HepG2 (cell line): Measurements from ENCODE around the gene LDHAL6B. TPM values are rescaled to one million over a fixed set of nuclear protein-coding genes. Genes with fewer than 3 reads are reported as not detected.

Source experiments
- ATAC-seq: fragments of 200-7000 bp; cut with Tn5 transposase; 3 replicates; pipeline ENCODE4 v1.9.1; 2020; ENCODE audit warnings: mild to moderate bottlenecking, moderate library complexity
- BruUV-seq: library from RNA; stranded (reverse); fragments of 400-500 nt; replicated peaks from 2 replicates; lab custom pipeline; 2021; lab: Mats Ljungman, UMichigan
- CTCF ChIA-PET: fragments of 300-600 bp; formaldehyde crosslinking; extraction: SDS; loops from one replicate; lab custom pipeline; 2021; ENCODE audit warnings: low total read pairs, inconsistent platforms, low intra/inter-chr PET ratio; lab: Yijun Ruan, JAX
- POLR2A ChIA-PET: fragments of 350-600 bp; sonication (Branson Sonifier 250); formaldehyde crosslinking; loops from one replicate; lab custom pipeline; 2020; ENCODE audit warnings: antibody characterized with exemption, inconsistent platforms; lab: Yijun Ruan, JAX
- DNase-seq: peaks from one replicate; pipeline ENCODE4 v3.0.0-alpha.2; 2015; ENCODE audit warnings: low spot score
- FAIRE-seq: peaks from 3 replicates; lab custom pipeline; 2011; peaks lifted over from hg19 to GRCh38; lab: Jason Lieb, UNC
- H2AFZ ChIP-seq: one replicate; pipeline ENCODE4 v1.6.1; 2011; ENCODE audit warnings: low read length, inconsistent platforms
- H3K27ac ChIP-seq: fragments of 300-600 bp; 3 replicates; pipeline ENCODE4 v1.8.0; 2011; ENCODE audit warnings: mixed run types, mild to moderate bottlenecking, mixed read lengths, low read length, inconsistent platforms; ENCODE audit not compliant: insufficient read depth; ENCODE audit errors: extremely low read length
- H3K27me3 ChIP-seq, 2 experiments: fragments of 200-600 bp in 1 of 2; 2 replicates in 1 of 2; 3 replicates in 1 of 2; pipeline versions ENCODE4 v1.6.0 to v1.8.0; 2011; ENCODE audit warnings: low read length in 2 of 2, mild to moderate bottlenecking in 2 of 2, moderate library complexity in 2 of 2, inconsistent platforms in 1 of 2; ENCODE audit not compliant: insufficient read depth in 2 of 2, control insufficient read depth in 1 of 2
- H3K36me3 ChIP-seq, 2 experiments: fragments of 200-600 bp in 1 of 2; replicated peaks in 1 of 2; 2 replicates in 1 of 2; 3 replicates in 1 of 2; pipeline versions ENCODE4 v1.5.1 to v1.8.0; 2011; ENCODE audit warnings: low read length in 2 of 2, inconsistent platforms in 1 of 2; ENCODE audit not compliant: insufficient read depth in 2 of 2, control insufficient read depth in 1 of 2
- H3K4me1 ChIP-seq: 2 replicates; pipeline ENCODE4 v1.5.1; 2012; ENCODE audit warnings: low read length, inconsistent platforms; ENCODE audit not compliant: insufficient read depth
- H3K4me2 ChIP-seq: 2 replicates; pipeline ENCODE4 v1.6.0; 2011; ENCODE audit warnings: low read depth, low read length, inconsistent platforms
- H3K4me3 ChIP-seq, 3 experiments: fragments of 200-600 bp in 1 of 3; sonication (generic), shearing (Covaris generic) in 1 of 3; replicated peaks in 1 of 3; 2 replicates each; pipeline ENCODE4 v1.5.1; 2011 to 2016; ENCODE audit warnings: low read length in 3 of 3, inconsistent platforms in 2 of 3, low read depth in 2 of 3, mild to moderate bottlenecking in 2 of 3, control low read depth in 1 of 3, mixed read lengths in 1 of 3; ENCODE audit not compliant: insufficient read depth in 1 of 3
- H3K79me2 ChIP-seq: one replicate; pipeline ENCODE4 v1.6.1; 2011; ENCODE audit warnings: low read length, inconsistent platforms; ENCODE audit not compliant: insufficient read depth
- H3K9ac ChIP-seq: 2 replicates; pipeline ENCODE4 v1.6.0; 2011; ENCODE audit warnings: mild to moderate bottlenecking, low read depth, low read length, inconsistent platforms; ENCODE audit not compliant: insufficient read depth
- H3K9me3 ChIP-seq: 2 replicates; pipeline ENCODE4 v1.5.1; 2012; ENCODE audit warnings: mild to moderate bottlenecking, low read length
- H4K20me1 ChIP-seq: 2 replicates; pipeline ENCODE4 v1.6.0; 2011; ENCODE audit warnings: inconsistent platforms, mild to moderate bottlenecking, low read length, moderate library complexity; ENCODE audit not compliant: insufficient read depth
- NFIC ChIP-seq: IDR thresholded peaks from 2 replicates; pipeline ENCODE4 v1.6.1; 2012; ENCODE audit warnings: mild to moderate bottlenecking, low read length, inconsistent platforms
- RBFOX2 ChIP-seq: fragments of 200-400 bp; formaldehyde crosslinking; IDR thresholded peaks from 2 replicates; pipeline ENCODE4 v1.6.1; 2017; ENCODE audit warnings: low read depth, mild to moderate bottlenecking, low read length
- RBM22 ChIP-seq: fragments of 200-400 bp; formaldehyde crosslinking; optimal IDR thresholded peaks from 2 replicates; pipeline ENCODE3; 2017; ENCODE audit warnings: mild to moderate bottlenecking, low read length, moderate library complexity
- SALL2 ChIP-seq: sonication (generic); formaldehyde crosslinking; IDR thresholded peaks from 2 replicates; pipeline ENCODE4 v1.8.1; 2023; ENCODE audit warnings: mild to moderate bottlenecking, missing genetic modification reagents, inconsistent platforms
- TSC22D2 ChIP-seq: sonication (generic); formaldehyde crosslinking; IDR thresholded peaks from 2 replicates; pipeline ENCODE4 v1.5.1; 2020; ENCODE audit warnings: missing genetic modification reagents, mild to moderate bottlenecking, borderline replicate concordance
- ZNF496 ChIP-seq: sonication (generic); formaldehyde crosslinking; IDR thresholded peaks from 2 replicates; pipeline ENCODE4 v1.8.1; 2023; ENCODE audit warnings: mild to moderate bottlenecking, moderate library complexity, missing genetic modification reagents; ENCODE audit not compliant: insufficient replicate concordance
- ZNF549 ChIP-seq: sonication (generic); formaldehyde crosslinking; IDR thresholded peaks from 2 replicates; pipeline ENCODE4 v1.5.0; 2020; ENCODE audit warnings: missing genetic modification reagents
- ZNF567 ChIP-seq: sonication (generic); formaldehyde crosslinking; IDR thresholded peaks from 2 replicates; pipeline ENCODE4 v1.8.1; 2023; ENCODE audit warnings: mild to moderate bottlenecking, missing genetic modification reagents, borderline replicate concordance
- ZNF629 ChIP-seq: sonication (generic); formaldehyde crosslinking; conservative IDR thresholded peaks from 2 replicates; pipeline ENCODE4 v1.5.0; 2020; ENCODE audit warnings: missing genetic modification reagents
- ZNF841 ChIP-seq: sonication (generic); formaldehyde crosslinking; IDR thresholded peaks from 2 replicates; pipeline ENCODE4 v1.8.1; 2023; ENCODE audit warnings: missing genetic modification reagents, borderline replicate concordance
- ZSCAN25 ChIP-seq: sonication (generic); formaldehyde crosslinking; IDR thresholded peaks from 2 replicates; pipeline ENCODE4 v1.8.0; 2022; ENCODE audit warnings: mild to moderate bottlenecking, missing genetic modification reagents
- WGBS: methylation state at CpG from one replicate; pipeline ENCODE4 v1.1.6; 2017; ENCODE audit warnings: low lambda C conversion rate; 5-methylcytosine and 5-hydroxymethylcytosine counted together
- in situ Hi-C: cut with HindIII; loops from 2 replicates; pipeline ENCODE4 v1.10.0; 2017; ENCODE audit warnings: low pct_unique_long_range_greater_than_20kb; ENCODE audit not compliant: extremely low pct_ligation_motif_present
- intact Hi-C: fragments of 100-400 bp; cut with micrococcal nuclease; formaldehyde crosslinking; loops from one replicate; pipeline ENCODE4 v1.10.0; 2022; ENCODE audit not compliant: unreplicated experiment
- polyA plus RNA-seq, 8 experiments: library from polyadenylated mRNA; depleted of rRNA in 3 of 8; stranded (reverse) in 7 of 8; unstranded in 1 of 8; fragments of >200 nt; fragmentation: Illumina TruSeq in 4 of 8; extraction: Trizol in 4 of 8; gene quantifications; 2 replicates each; pipeline versions ENCODE4 v1.2.1 to v1.2.3, GENCODE V29; 2011 to 2016; ENCODE audit warnings: low read depth in 4 of 8, missing spikeins in 1 of 8, mixed read lengths in 1 of 8; ENCODE audit not compliant: insufficient read depth in 1 of 8
- total RNA-seq, 5 experiments: library from RNA; depleted of rRNA; stranded (reverse); fragments of >200 nt; fragmentation: Illumina TruSeq; extraction: Trizol; gene quantifications; 2 replicates each; pipeline ENCODE4 v1.2.3, GENCODE V29; 2016; ENCODE audit warnings: low read depth in 1 of 5
- TF ChIP-seq, protein P1 (sequence below): sonication (generic); formaldehyde crosslinking; IDR thresholded peaks from 2 replicates; pipeline ENCODE4 v1.4.0; 2020; ENCODE audit warnings: missing genetic modification reagents, borderline replicate concordance
- TF ChIP-seq, protein P2 (sequence below): sonication (generic); formaldehyde crosslinking; IDR thresholded peaks from 2 replicates; pipeline ENCODE4 v1.4.0; 2020; ENCODE audit warnings: missing genetic modification reagents
- TF ChIP-seq, protein P3 (sequence below): sonication (generic); formaldehyde crosslinking; IDR thresholded peaks from 2 replicates; pipeline ENCODE4 v1.8.0; 2022; ENCODE audit warnings: missing genetic modification reagents, low read depth, mild to moderate bottlenecking, borderline replicate concordance
- TF ChIP-seq, protein P4 (sequence below): sonication (generic); formaldehyde crosslinking; IDR thresholded peaks from 2 replicates; pipeline ENCODE4 v1.4.0; 2020; ENCODE audit warnings: missing genetic modification reagents

Gene LDHAL6B
- total and polyA plus RNA-seq, 2 of the 13 experiments (the other 11 are each of a cell fraction or from before 2014, with no cell fraction given), result not detected

DNA sequence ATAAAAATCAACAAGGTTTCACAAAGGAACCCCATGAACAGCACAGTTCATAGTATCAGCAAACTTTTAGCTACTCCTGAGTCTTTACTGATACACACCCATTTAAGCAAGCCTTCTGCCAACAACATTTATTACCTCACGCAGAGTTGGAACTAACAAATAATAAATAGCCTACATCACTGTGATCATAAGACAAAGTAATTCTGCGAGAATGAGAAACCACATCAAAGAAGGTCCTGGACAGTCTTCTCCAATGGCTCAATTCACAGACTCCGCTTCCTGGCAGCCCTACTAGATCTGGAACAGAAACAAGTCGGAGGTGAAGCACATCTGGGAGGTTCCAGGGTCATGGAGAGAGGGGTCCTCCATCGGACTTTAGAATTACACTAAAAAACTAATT is 37.0 kb downstream of the LDHAL6B start (continued):
- TF ChIP-seq, protein P1, sequence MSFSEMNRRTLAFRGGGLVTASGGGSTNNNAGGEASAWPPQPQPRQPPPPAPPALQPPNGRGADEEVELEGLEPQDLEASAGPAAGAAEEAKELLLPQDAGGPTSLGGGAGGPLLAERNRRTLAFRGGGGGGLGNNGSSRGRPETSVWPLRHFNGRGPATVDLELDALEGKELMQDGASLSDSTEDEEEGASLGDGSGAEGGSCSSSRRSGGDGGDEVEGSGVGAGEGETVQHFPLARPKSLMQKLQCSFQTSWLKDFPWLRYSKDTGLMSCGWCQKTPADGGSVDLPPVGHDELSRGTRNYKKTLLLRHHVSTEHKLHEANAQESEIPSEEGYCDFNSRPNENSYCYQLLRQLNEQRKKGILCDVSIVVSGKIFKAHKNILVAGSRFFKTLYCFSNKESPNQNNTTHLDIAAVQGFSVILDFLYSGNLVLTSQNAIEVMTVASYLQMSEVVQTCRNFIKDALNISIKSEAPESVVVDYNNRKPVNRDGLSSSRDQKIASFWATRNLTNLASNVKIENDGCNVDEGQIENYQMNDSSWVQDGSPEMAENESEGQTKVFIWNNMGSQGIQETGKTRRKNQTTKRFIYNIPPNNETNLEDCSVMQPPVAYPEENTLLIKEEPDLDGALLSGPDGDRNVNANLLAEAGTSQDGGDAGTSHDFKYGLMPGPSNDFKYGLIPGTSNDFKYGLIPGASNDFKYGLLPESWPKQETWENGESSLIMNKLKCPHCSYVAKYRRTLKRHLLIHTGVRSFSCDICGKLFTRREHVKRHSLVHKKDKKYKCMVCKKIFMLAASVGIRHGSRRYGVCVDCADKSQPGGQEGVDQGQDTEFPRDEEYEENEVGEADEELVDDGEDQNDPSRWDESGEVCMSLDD (CRISPR knock-in tag), result no peak
- TF ChIP-seq RBFOX2 (no peak), RBM22 (no peak), NFIC (no peak), ZSCAN25 (CRISPR knock-in tag) (no peak), ZNF567 (CRISPR knock-in tag) (no peak)
- TF ChIP-seq, protein P2, sequence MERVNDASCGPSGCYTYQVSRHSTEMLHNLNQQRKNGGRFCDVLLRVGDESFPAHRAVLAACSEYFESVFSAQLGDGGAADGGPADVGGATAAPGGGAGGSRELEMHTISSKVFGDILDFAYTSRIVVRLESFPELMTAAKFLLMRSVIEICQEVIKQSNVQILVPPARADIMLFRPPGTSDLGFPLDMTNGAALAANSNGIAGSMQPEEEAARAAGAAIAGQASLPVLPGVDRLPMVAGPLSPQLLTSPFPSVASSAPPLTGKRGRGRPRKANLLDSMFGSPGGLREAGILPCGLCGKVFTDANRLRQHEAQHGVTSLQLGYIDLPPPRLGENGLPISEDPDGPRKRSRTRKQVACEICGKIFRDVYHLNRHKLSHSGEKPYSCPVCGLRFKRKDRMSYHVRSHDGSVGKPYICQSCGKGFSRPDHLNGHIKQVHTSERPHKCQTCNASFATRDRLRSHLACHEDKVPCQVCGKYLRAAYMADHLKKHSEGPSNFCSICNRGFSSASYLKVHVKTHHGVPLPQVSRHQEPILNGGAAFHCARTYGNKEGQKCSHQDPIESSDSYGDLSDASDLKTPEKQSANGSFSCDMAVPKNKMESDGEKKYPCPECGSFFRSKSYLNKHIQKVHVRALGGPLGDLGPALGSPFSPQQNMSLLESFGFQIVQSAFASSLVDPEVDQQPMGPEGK, result no peak

DNA sequence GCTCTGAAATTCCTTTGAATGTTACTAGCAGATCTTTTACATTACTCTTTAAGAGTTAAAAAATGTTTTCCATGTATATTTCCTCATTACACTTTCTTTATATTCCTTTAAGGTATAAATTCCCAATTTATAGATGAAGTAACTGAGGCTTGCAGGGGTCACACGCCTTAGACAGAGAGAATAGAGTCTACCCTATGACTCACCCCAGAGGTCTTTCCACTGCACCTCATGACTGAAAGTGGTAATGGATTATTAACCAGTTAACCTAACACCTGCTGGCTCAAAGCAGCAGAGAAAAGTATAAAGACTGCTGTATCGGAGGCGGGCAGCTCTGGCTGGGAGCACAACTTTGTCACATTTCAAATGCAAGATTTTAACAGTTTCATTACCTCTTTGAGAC is 37.7 kb downstream of the LDHAL6B start:
- Histone ChIP-seq H3K4me2 (no peak overlapping the region), H3K4me1 (peaks cover 6% of the 10 kb centered on the region), H3K79me2 (no peaks in the 10 kb centered on the region), H2AFZ (no peak overlapping the region), H4K20me1 (no peaks in the 10 kb centered on the region), H3K9ac (no peak overlapping the region), H3K4me3 (no peak overlapping the region), H3K27me3 (no peaks in the 10 kb centered on the region), H3K9me3 (no peaks in the 10 kb centered on the region), H3K27ac (no peak overlapping the region), H3K36me3 (peaks cover 0 to 3% of the 10 kb centered on the region in 2 experiments; a peak in 1 of 5 replicates)
- ATAC-seq, result no peak
- no peak for FAIRE-seq
- ChIA-PET CTCF (no interaction called here), POLR2A (no interaction called here)
- intact Hi-C loops, result no loop called here
- no peak for TF ChIP-seq SALL2
- no peak for TF ChIP-seq ZNF549 (CRISPR knock-in tag)
- TF ChIP-seq, protein P3, sequence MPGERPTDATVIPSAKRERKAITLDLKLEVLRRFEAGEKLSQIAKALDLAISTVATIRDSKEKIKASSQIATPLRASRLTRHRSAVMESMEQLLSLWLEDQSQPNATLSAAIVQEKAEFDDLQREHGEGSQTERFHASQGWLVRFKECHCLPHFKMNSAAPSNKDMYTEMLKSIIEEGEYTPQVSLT (CRISPR knock-in tag), result no peak
- TF ChIP-seq TSC22D2 (CRISPR knock-in tag), result no peak
- no peak for TF ChIP-seq ZNF496
- no peak for TF ChIP-seq ZNF841
- TF ChIP-seq ZNF629 (CRISPR knock-in tag), result peak; percentile 36; the same call in 1 of the 2 replicates
- TF ChIP-seq, protein P4, sequence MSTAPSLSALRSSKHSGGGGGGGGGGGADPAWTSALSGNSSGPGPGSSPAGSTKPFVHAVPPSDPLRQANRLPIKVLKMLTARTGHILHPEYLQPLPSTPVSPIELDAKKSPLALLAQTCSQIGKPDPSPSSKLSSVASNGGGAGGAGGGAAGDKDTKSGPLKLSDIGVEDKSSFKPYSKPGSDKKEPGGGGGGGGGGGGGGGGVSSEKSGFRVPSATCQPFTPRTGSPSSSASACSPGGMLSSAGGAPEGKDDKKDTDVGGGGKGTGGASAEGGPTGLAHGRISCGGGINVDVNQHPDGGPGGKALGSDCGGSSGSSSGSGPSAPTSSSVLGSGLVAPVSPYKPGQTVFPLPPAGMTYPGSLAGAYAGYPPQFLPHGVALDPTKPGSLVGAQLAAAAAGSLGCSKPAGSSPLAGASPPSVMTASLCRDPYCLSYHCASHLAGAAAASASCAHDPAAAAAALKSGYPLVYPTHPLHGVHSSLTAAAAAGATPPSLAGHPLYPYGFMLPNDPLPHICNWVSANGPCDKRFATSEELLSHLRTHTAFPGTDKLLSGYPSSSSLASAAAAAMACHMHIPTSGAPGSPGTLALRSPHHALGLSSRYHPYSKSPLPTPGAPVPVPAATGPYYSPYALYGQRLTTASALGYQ (CRISPR knock-in tag), result no peak
- in situ Hi-C loops, result no loop called here
- BruUV-seq, result no TSS peak
- 98% methylated on average over 3 of the region's 3 CpGs for WGBS
- no peak for DNase-seq
